HG03025 (cell line): ENCODE data around the gene LIMS2.

Experiments
- ATAC-seq: cut with Tn5 transposase; IDR thresholded peaks from one replicate; pipeline ENCODE4 v1.9.1; 2021; ENCODE audit warnings: mild to moderate bottlenecking, moderate library complexity; ENCODE audit not compliant: unreplicated experiment, low FRiP score

LIMS2 gene

DNA sequence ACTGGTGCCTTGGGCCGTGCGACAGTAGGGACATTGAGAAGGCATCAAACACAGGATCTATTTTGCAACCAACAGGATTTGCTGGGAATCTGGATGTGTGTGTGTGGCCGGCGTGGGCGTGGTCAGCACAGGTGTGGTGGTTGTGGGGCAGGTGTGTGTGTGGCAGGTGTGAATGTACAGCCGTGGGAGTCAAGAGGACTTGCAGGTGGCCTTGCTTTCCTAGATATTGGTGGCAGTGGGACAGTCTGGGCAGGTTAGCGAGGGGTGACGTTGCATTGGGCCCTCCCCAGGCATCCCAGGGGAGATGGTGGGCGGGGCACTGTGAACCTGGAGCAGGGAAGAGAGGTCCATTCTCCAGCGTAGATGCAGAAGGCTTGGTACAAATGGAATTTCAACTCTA is 3.2 kb upstream of the LIMS2 start:
- ATAC-seq = no peak

DNA sequence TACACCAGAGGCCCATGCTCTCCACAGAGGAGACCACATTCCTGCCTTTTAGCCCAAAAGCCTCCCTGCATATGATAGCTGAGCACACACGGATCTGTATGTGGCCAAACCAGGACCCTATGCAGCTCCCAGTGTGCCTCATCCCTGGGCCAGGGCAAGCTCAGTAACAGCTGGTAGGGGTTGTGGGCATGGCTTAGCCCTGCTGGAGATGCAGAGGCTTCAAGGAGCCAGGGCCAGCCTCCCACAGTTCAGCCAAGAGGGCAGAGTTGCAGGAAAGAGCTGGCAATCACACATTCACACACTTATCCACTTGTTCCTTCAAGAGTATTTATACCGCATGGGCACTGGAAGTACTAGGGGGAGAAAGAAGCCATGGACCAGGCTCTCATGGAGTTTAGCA is 1.6 kb upstream of the LIMS2 start:
- ATAC-seq = no peak

- no peak for ATAC-seq
Measured at GRCh38 chr2:127674241-127675209, 805 bp downstream of the LIMS2 start.

- ATAC-seq = no peak
Measured at GRCh38 chr2:127673291-127674069, 1.9 kb downstream of the LIMS2 start.

GRCh38 chr2:127672341-127673224 is 2.7 kb downstream of the LIMS2 start:
- no peak for ATAC-seq

- no peak for ATAC-seq
Measured at GRCh38 chr2:127671557-127672302, 3.6 kb downstream of the LIMS2 start.

GRCh38 chr2:127670957-127671290 is 4.4 kb downstream of the LIMS2 start:
- no peak for ATAC-seq

GRCh38 chr2:127670055-127670956 is 5.0 kb downstream of the LIMS2 start:
- ATAC-seq = no peak

DNA sequence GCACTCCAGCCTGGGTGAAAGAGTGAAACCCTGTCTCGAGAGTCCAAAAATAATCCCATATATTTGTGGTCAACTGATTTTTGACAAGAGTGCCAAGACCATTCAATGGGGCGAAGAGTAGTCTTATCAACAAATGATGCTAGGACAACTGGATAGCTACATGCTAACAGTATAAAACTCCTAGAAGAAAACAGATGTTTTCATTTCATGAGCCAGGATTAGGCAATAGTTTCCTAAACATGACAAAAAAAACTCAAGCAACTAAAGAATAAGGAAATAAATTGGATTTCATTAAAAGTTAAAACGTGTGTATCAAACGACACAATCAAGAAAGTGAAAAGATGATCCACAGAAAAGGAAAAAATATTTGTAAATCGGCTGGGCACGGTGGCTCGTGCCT is 6.3 kb downstream of the LIMS2 start:
- ATAC-seq = no peak

- no peak for ATAC-seq
Measured at GRCh38 chr2:127665267-127665893, 9.9 kb downstream of the LIMS2 start.

DNA sequence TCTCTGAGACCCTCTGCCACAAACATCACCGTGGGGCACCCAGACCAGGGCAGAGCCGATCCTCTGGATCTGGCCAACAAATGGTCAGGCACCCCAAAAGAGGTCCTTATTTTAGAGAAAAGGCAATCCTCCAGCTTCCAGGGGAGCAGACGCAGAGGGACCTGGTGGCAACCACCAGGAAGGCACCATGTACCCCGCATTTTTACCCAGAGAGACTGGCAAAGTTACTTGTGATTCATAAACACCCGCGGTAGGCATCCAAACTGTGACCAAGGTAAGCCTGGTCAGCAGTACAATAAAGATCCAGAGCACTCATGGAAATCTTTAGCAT is 10.5 kb downstream of the LIMS2 start:
- ATAC-seq = no peak

DNA sequence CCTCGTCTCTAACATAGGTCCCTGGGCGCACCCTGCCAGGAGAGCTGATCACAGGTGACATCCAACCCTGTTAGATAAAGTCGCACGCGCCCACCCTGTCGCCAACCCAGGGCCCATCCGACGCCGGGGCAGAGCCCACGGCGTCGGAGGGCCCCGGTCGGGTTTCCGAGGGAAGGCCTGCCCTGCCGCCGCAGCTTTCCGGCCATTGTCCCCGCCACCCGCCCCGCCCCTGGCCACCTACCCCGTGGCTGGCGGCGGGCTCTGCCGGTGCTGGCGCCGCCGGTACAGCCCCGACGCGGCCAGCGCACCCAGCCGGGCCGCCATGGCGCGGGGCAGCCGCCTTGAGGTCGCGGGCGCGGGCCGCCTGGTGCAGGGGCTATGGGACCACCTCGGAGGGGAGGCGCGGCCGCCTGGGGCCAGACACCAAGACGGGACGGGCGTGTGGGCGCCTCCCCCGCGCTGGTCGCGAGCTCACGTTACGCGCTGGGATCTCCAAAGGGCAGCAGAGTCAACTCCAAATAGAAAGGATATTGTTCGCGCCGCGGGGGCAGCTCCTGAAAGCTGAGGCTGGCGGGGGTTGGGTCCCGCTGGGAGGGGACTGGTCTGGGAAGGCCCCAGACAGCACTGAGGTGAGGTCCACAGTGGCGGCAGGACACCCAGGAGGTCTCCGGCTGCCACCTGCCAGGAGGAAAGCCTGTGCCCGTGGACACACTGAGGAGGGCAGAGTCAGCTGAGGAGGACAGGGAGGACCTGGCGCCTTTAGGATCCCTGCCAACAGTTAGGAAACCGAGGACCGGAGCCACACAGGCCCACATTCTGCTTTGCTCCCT is 11.1 kb downstream of the LIMS2 start:
- no peak for ATAC-seq

GRCh38 chr2:127663566-127664064 is 11.7 kb downstream of the LIMS2 start:
- no peak for ATAC-seq

GRCh38 chr2:127662937-127663565 is 12.3 kb downstream of the LIMS2 start:
- ATAC-seq = no peak

DNA sequence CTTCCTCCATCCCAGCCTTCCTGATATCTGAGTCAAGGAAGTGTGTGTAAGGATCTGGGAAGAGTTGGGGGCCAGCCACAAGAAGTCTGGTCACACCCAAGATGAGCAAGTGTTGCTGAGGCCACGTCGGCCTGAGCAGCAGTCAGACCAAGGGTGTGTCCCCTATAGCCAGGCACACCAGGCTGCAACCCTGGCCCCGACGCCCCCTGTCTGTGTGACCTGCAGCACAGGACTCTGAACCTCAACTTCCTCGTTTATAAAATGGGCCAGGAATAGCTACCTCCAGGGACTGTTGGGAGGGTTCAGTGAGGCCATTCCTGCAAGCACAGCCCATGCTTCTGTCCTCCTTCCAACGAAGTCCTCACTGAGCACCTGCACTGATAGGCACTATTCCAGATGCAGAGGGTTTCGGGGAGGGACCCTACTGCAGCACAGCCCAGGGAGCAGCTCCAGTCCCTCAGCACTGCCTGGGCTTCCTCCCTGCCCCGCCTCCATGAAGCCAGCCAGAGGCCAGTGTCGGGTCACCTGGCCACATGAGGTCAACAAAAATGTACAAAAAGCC is 13.3 kb downstream of the LIMS2 start:
- ATAC-seq = no peak

GRCh38 chr2:127661072-127661649 is 14.2 kb downstream of the LIMS2 start:
- no peak for ATAC-seq

- no peak for ATAC-seq
Measured at GRCh38 chr2:127660291-127660578, 15.1 kb downstream of the LIMS2 start.
